Neural progenitor cell (in vitro differentiated cells): ENCODE results near the gene KIAA0825. TPM values are rescaled to one million over a fixed set of nuclear protein-coding genes. Genes with fewer than 3 reads are reported as not detected.

ENCODE experiments used
- DNase-seq: peaks from one replicate; pipeline ENCODE4 v3.0.0-alpha.2; 2016; ENCODE audit warnings: low spot score
- H2AFZ ChIP-seq: fragments of 200-600 bp; sonication (generic); replicated peaks from 2 replicates; pipeline ENCODE4 v1.6.1; 2016; ENCODE audit warnings: antibody characterized with exemption
- H3F3A ChIP-seq: fragments of 200-600 bp; sonication (generic); 2 replicates; pipeline ENCODE4 v1.6.1; 2016; ENCODE audit warnings: antibody characterized with exemption, low read depth
- H3K27ac ChIP-seq: fragments of 200-600 bp; sonication (generic); 2 replicates; pipeline ENCODE4 v1.5.1; 2016; ENCODE audit warnings: mild to moderate bottlenecking
- H3K27me3 ChIP-seq: fragments of 200-600 bp; sonication (generic); 2 replicates; pipeline ENCODE4 v1.6.1; 2016; ENCODE audit warnings: mild to moderate bottlenecking, moderate library complexity
- H3K36me3 ChIP-seq: fragments of 200-600 bp; sonication (generic); 2 replicates; pipeline ENCODE4 v1.5.1; 2016
- H3K4me1 ChIP-seq: fragments of 200-600 bp; sonication (generic); 2 replicates; pipeline ENCODE4 v1.6.1; 2016; ENCODE audit warnings: mixed run types
- H3K4me2 ChIP-seq: fragments of 200-600 bp; sonication (generic); 2 replicates; pipeline ENCODE4 v1.6.1; 2016
- H3K4me3 ChIP-seq: fragments of 200-600 bp; sonication (generic); 2 replicates; pipeline ENCODE4 v1.5.1; 2016
- H3K79me2 ChIP-seq: fragments of 200-600 bp; sonication (generic); 2 replicates; pipeline ENCODE4 v1.6.1; 2016; ENCODE audit warnings: low read depth
- H3K9ac ChIP-seq: fragments of 200-600 bp; sonication (generic); 2 replicates; pipeline ENCODE4 v1.6.1; 2016
- H3K9me3 ChIP-seq: fragments of 200-600 bp; sonication (generic); 2 replicates; pipeline ENCODE4 v1.5.1; 2016; ENCODE audit warnings: low read depth
- H4K20me1 ChIP-seq: fragments of 200-600 bp; sonication (generic); 2 replicates; pipeline ENCODE4 v1.6.1; 2016; ENCODE audit warnings: low read depth
- H3K27ac Mint-ChIP-seq: 3 replicates; pipeline ENCODE4 v1.8.0; 2021; ENCODE audit warnings: mixed read lengths
- H3K27me3 Mint-ChIP-seq: 2 replicates; pipeline ENCODE4 v1.8.0; 2022; ENCODE audit warnings: low read depth, mild to moderate bottlenecking, inconsistent platforms, moderate library complexity, mixed read lengths; ENCODE audit not compliant: insufficient read depth
- H3K36me3 Mint-ChIP-seq: 3 replicates; pipeline ENCODE4 v1.8.0; 2021; ENCODE audit warnings: mixed read lengths
- H3K4me1 Mint-ChIP-seq: 3 replicates; pipeline ENCODE4 v1.8.0; 2021; ENCODE audit warnings: mixed read lengths
- H3K4me3 Mint-ChIP-seq: 3 replicates; pipeline ENCODE4 v1.8.0; 2021; ENCODE audit warnings: mild to moderate bottlenecking, moderate library complexity, mixed read lengths
- H3K9me3 Mint-ChIP-seq: 3 replicates; pipeline ENCODE4 v1.8.0; 2020; ENCODE audit warnings: mixed read lengths
- CTCF ChIP-seq: fragments of 200-600 bp; sonication (generic); IDR thresholded peaks from 2 replicates; pipeline ENCODE4 v1.5.1; 2017; ENCODE audit warnings: antibody characterized with exemption, mild to moderate bottlenecking
- EZH2 ChIP-seq: fragments of 200-600 bp; sonication (generic); IDR thresholded peaks from 2 replicates; pipeline ENCODE4 v1.6.1; 2017; ENCODE audit warnings: antibody characterized with exemption, mild to moderate bottlenecking, moderate library complexity
- EZH2phosphoT487 ChIP-seq: fragments of 200-600 bp; sonication (generic); IDR thresholded peaks from 2 replicates; pipeline ENCODE4 v1.6.1; 2017; ENCODE audit warnings: antibody characterized with exemption
- total RNA-seq: library from RNA; depleted of rRNA; stranded (reverse); fragments of >200 nt; gene quantifications from 2 replicates; pipeline ENCODE4 v1.2.3, GENCODE V29; 2015; ENCODE audit warnings: low replicate concordance

The KIAA0825 gene
- total RNA-seq, 1 donor from 2014 or later: 3.7 TPM

- H3K27me3 ChIP-seq: no peaks in the 10 kb centered on the region
- no peaks in the 10 kb centered on the region for H3K9me3 Mint-ChIP-seq
- no peaks in the 10 kb centered on the region for H3K36me3 Mint-ChIP-seq
- H3K4me1 ChIP-seq: no peaks in the 10 kb centered on the region
- no peaks in the 10 kb centered on the region for H3K79me2 ChIP-seq
- H3K4me3 Mint-ChIP-seq: no peak overlapping the region
- no peak for DNase-seq
- no peak overlapping the region for H3K4me2 ChIP-seq
- H4K20me1 ChIP-seq: no peaks in the 10 kb centered on the region
- H3K36me3 ChIP-seq: no peaks in the 10 kb centered on the region
- no peaks in the 10 kb centered on the region for H3K9me3 ChIP-seq
- H3K4me1 Mint-ChIP-seq: peaks cover 7% of the 10 kb centered on the region
- no peak overlapping the region for H2AFZ ChIP-seq
- no peak overlapping the region for H3K27ac Mint-ChIP-seq
- no peak overlapping the region for H3K9ac ChIP-seq
- TF ChIP-seq CTCF (no peak), EZH2phosphoT487 (no peak), EZH2 (no peak)
- no peaks in the 10 kb centered on the region for H3F3A ChIP-seq
- H3K27ac ChIP-seq: no peak overlapping the region
- peaks cover 3% of the 10 kb centered on the region for H3K27me3 Mint-ChIP-seq
- no peak overlapping the region for H3K4me3 ChIP-seq
Measured at GRCh38 chr5:94473936-94474335, 144.5 kb downstream of the KIAA0825 start.

GRCh38 chr5:94471521-94471920 is 146.9 kb downstream of the KIAA0825 start:
- Histone ChIP-seq H3F3A (no peaks in the 10 kb centered on the region), H3K4me2 (no peak overlapping the region), H3K27ac (no peak overlapping the region), H3K79me2 (no peaks in the 10 kb centered on the region), H3K27me3 (no peaks in the 10 kb centered on the region), H4K20me1 (no peaks in the 10 kb centered on the region), H3K4me1 (no peaks in the 10 kb centered on the region), H3K36me3 (no peaks in the 10 kb centered on the region), H2AFZ (no peak overlapping the region), H3K9ac (no peak overlapping the region), H3K4me3 (no peak overlapping the region), H3K9me3 (no peaks in the 10 kb centered on the region)
- peaks cover 7% of the 10 kb centered on the region for H3K4me1 Mint-ChIP-seq
- H3K27me3 Mint-ChIP-seq: peaks cover 3% of the 10 kb centered on the region
- DNase-seq: no peak
- no peak overlapping the region for H3K4me3 Mint-ChIP-seq
- H3K36me3 Mint-ChIP-seq: no peaks in the 10 kb centered on the region
- H3K27ac Mint-ChIP-seq: peak overlapping the region; percentile 18
- TF ChIP-seq EZH2phosphoT487 (no peak), EZH2 (no peak), CTCF (no peak)
- H3K9me3 Mint-ChIP-seq: no peaks in the 10 kb centered on the region

- DNase-seq: no peak
- H3K27ac ChIP-seq: no peak overlapping the region
- no peak overlapping the region for H3K4me3 Mint-ChIP-seq
Measured at GRCh38 chr5:94470802-94471201, 147.6 kb downstream of the KIAA0825 start.

More at GRCh38 chr5:94470802-94471201, 147.6 kb downstream of the KIAA0825 start:
- Histone ChIP-seq H3K27me3 (no peaks in the 10 kb centered on the region), H3K79me2 (no peaks in the 10 kb centered on the region), H4K20me1 (no peaks in the 10 kb centered on the region), H3F3A (no peaks in the 10 kb centered on the region), H3K9ac (no peak overlapping the region), H2AFZ (no peak overlapping the region), H3K4me1 (no peaks in the 10 kb centered on the region), H3K4me3 (no peak overlapping the region), H3K9me3 (no peaks in the 10 kb centered on the region), H3K4me2 (no peak overlapping the region), H3K36me3 (no peaks in the 10 kb centered on the region)
- no peaks in the 10 kb centered on the region for H3K36me3 Mint-ChIP-seq
- peaks cover 7% of the 10 kb centered on the region for H3K4me1 Mint-ChIP-seq
- TF ChIP-seq EZH2phosphoT487 (no peak), CTCF (no peak), EZH2 (no peak)
- no peaks in the 10 kb centered on the region for H3K9me3 Mint-ChIP-seq
- H3K27ac Mint-ChIP-seq: no peak overlapping the region
- H3K27me3 Mint-ChIP-seq: peaks cover 3% of the 10 kb centered on the region
